ENCODE measurements around the gene GTF3C6. TPM values are rescaled to one million over a fixed set of nuclear protein-coding genes. Genes with fewer than 3 reads are reported as not detected.

Gene GTF3C6
- total and polyA plus RNA-seq, 2 of the 8 experiments (the other 6 are each of a cell fraction or from before 2014, with no cell fraction given) = 13.1 to 87.4 TPM

DNA sequence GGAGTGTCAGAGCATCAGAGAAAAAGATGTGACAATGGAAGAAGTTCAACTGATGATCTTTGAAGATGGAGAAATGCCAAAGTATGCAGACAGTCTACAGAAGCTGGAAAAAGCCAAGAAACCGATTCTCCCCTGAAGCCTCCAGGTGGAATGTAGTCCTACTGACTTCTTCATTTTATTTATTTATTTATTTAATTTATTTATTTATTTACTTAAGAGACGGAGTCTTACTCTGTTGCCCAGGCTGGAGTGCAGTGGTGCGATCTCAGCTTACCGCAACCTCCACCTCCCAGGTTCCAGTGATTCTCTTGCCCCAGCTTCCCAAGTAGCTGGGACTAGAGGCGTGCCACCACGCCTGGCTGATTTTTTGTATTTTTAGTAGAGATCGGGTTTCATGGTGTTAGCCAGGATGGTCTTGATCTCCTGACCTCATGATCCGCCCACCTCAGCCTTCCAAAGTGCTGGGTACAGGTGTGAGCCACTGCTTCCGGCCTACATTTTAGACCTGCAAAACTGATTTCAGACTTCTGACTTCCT is 21.1 kb downstream of the GTF3C6 start:
- no peak overlapping the region for H3K4me3 ChIP-seq (ENCODE audit: extremely low read depth in 1 of 4, insufficient read depth in 2 of 4, low read depth in 3 of 4, low read length in 4 of 4)
- no peaks in the 10 kb centered on the region for H4K20me1 ChIP-seq (replicated peaks in 1 of 2; ENCODE audit: control insufficient read depth in 1 of 2, insufficient read depth in 2 of 2, low read length in 2 of 2)
- POLR2A ChIA-PET (ENCODE audit: partially characterized antibody) = interaction anchor here (1.6 kb wide), 1 partner anchor 21 kb away, joined by 7 read pairs; the partner anchor contains the start of gene GTF3C6
- DNase-seq (ENCODE audit: low read depth in 1 of 2, low spot score in 2 of 2) (no peak), FAIRE-seq (no peak)
- H3K9ac ChIP-seq (replicated peaks in 1 of 4; ENCODE audit: extremely low read depth in 1 of 4, low read depth in 3 of 4, low read length in 3 of 4) = no peak overlapping the region
- no peak overlapping the region for H2BK12ac ChIP-seq (ENCODE audit: low read depth, low read length)
- H2AK5ac ChIP-seq (ENCODE audit: low read depth, low read length) = no peak overlapping the region
- no peaks in the 10 kb centered on the region; a peak in 1 of 4 replicates for H3K9me3 ChIP-seq (ENCODE audit: insufficient read depth in 2 of 2, low read depth in 1 of 2, low read length in 1 of 2)
- H3K14ac ChIP-seq (ENCODE audit: insufficient read length) = no peak overlapping the region
- CTCF ChIA-PET (ENCODE audit: partially characterized antibody) = no interaction called here
- no peak overlapping the region for H2BK120ac ChIP-seq (replicated peaks; ENCODE audit: low read depth, low read length)
- H3K79me1 ChIP-seq (ENCODE audit: low read depth, low read length) = peaks cover 3% of the 10 kb centered on the region; the same call in 1 of the 2 replicates
- no peak overlapping the region for H4K91ac ChIP-seq (replicated peaks; ENCODE audit: insufficient read length, low read length)
- H4K5ac ChIP-seq (ENCODE audit: insufficient read length, low read depth, low read length) = no peak overlapping the region
- H2BK15ac ChIP-seq (ENCODE audit: low read length) = no peak overlapping the region
- H3K27me3 ChIP-seq (replicated peaks in 1 of 4; ENCODE audit: control insufficient read depth in 3 of 4, extremely low read depth in 1 of 4, insufficient read depth in 3 of 4, low read length in 3 of 4) = no peaks in the 10 kb centered on the region
- H3K23ac ChIP-seq (ENCODE audit: insufficient read length) = no peak overlapping the region
- no peak overlapping the region for H2BK20ac ChIP-seq (ENCODE audit: low read length)
- H3K27ac ChIP-seq (ENCODE audit: low read depth, low read length) = no peak overlapping the region
- no peak overlapping the region for H2BK5ac ChIP-seq (ENCODE audit: low read depth, low read length)
- peaks cover 16 to 31% of the 10 kb centered on the region in 2 experiments for H3K79me2 ChIP-seq (ENCODE audit: control insufficient read depth in 1 of 2, insufficient read depth in 2 of 2, low read length in 2 of 2)
- H3K4me2 ChIP-seq (ENCODE audit: insufficient read depth in 1 of 2, low read depth in 2 of 2, low read length in 2 of 2) = no peak overlapping the region
- H3K36me3 ChIP-seq (ENCODE audit: control insufficient read depth in 2 of 4, insufficient read depth in 4 of 4, low read length in 3 of 4) = no peaks in the 10 kb centered on the region
- no peaks in the 10 kb centered on the region for H3K4me1 ChIP-seq (replicated peaks in 1 of 4; ENCODE audit: control insufficient read depth in 3 of 4, insufficient read depth in 4 of 4, low read length in 3 of 4)
- no peak overlapping the region for H3K56ac ChIP-seq (replicated peaks; ENCODE audit: insufficient read length, low read depth, low read length)
- no peak overlapping the region for H3K4ac ChIP-seq (replicated peaks; ENCODE audit: insufficient read length, low read depth, low read length)
- no peak overlapping the region for H2AFZ ChIP-seq (ENCODE audit: low read length)
- WGBS, 2 experiments (ENCODE audit: extremely low coverage in 1 of 2, insufficient coverage in 1 of 2, insufficient read length in 1 of 2, insufficient replicate concordance in 2 of 2, low coverage in 1 of 2, low lambda C conversion rate in 2 of 2, missing lambda C conversion rate in 1 of 2) = 89% methylated on average over 9 of the region's 9 CpGs; no CpG with 5 or more reads in 1 of the 2 experiments
- no peak overlapping the region for H4K8ac ChIP-seq (ENCODE audit: extremely low read depth, insufficient read depth, low read length)
- H3K18ac ChIP-seq (ENCODE audit: extremely low read depth, low read length) = no peak overlapping the region
- peaks cover 6% of the 10 kb centered on the region for H3K23me2 ChIP-seq (ENCODE audit: low read depth, low read length)
- TF ChIP-seq SP1 (IDR thresholded peaks at IDR 0.05; ENCODE audit: low read depth, low read length) (no peak), SIN3A (conservative IDR thresholded peaks at IDR 0.05 in 1 of 2, IDR thresholded peaks at IDR 0.05 in 1 of 2; ENCODE audit: low read depth in 1 of 2, low read length in 2 of 2) (no peak), JUND (IDR thresholded peaks at IDR 0.05; ENCODE audit: low read length) (no peak), RAD21 (IDR thresholded peaks at IDR 0.05 in 1 of 2, conservative IDR thresholded peaks at IDR 0.05 in 1 of 2; ENCODE audit: low read depth in 2 of 2, low read length in 2 of 2) (no peak), POLR2AphosphoS5 (IDR thresholded peaks at IDR 0.05; ENCODE audit: low read depth, low read length) (no peak), RFX5 (IDR thresholded peaks at IDR 0.05; ENCODE audit: borderline replicate concordance, low read depth, low read length) (no peak), RXRA (IDR thresholded peaks at IDR 0.05; ENCODE audit: insufficient read depth, low read depth, low read length) (no peak), HDAC6 (IDR thresholded peaks at IDR 0.05; ENCODE audit: low read depth, low read length) (no peak), SRF (IDR thresholded peaks at IDR 0.05; ENCODE audit: low read depth, low read length) (no peak), BCL11A (IDR thresholded peaks at IDR 0.05; ENCODE audit: low read depth in 2 of 2, low read length in 2 of 2) (no peak)
- TF ChIP-seq, protein P1, sequence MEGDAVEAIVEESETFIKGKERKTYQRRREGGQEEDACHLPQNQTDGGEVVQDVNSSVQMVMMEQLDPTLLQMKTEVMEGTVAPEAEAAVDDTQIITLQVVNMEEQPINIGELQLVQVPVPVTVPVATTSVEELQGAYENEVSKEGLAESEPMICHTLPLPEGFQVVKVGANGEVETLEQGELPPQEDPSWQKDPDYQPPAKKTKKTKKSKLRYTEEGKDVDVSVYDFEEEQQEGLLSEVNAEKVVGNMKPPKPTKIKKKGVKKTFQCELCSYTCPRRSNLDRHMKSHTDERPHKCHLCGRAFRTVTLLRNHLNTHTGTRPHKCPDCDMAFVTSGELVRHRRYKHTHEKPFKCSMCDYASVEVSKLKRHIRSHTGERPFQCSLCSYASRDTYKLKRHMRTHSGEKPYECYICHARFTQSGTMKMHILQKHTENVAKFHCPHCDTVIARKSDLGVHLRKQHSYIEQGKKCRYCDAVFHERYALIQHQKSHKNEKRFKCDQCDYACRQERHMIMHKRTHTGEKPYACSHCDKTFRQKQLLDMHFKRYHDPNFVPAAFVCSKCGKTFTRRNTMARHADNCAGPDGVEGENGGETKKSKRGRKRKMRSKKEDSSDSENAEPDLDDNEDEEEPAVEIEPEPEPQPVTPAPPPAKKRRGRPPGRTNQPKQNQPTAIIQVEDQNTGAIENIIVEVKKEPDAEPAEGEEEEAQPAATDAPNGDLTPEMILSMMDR (IDR thresholded peaks at IDR 0.05; ENCODE audit: control extremely low read depth in 1 of 3, insufficient read depth in 1 of 3, low read depth in 1 of 3, low read length in 3 of 3) = no peak

All from H1 (cell line).